Activated CD4-positive, alpha-beta T cell treated with anti-CD3 and anti-CD28 coated beads for 36 hours (primary cell): Measurements from ENCODE around the gene SPARC. TPM values are rescaled to one million over a fixed set of nuclear protein-coding genes. Genes with fewer than 3 reads are reported as not detected.
"Not testable (repeated sequence)": the region's sequence is repeated elsewhere in the genome, so short reads cannot be mapped to it uniquely, and the experiment has no call there.

Experiments used
- ATAC-seq: fragments of 200-7000 bp; cut with Tn5 transposase; one replicate; pipeline ENCODE4 v1.10.0; 2021; ENCODE audit warnings: mild to moderate bottlenecking, moderate library complexity
- CTCF ChIA-PET: fragments of 350-600 bp; sonication (Branson Sonifier 250); formaldehyde crosslinking; loops from one replicate; lab custom pipeline; 2021; ENCODE audit warnings: antibody characterized with exemption; lab: Charles Lee
- POLR2A ChIA-PET: fragments of 350-600 bp; sonication (Branson Sonifier 250); formaldehyde crosslinking; loops from one replicate; lab custom pipeline; 2021; ENCODE audit warnings: antibody characterized with exemption, inconsistent platforms; lab: Charles Lee
- DNase-seq: peaks from one replicate; pipeline ENCODE4 v3.0.0-alpha.2; 2020
- H3K27ac Mint-ChIP-seq: one replicate; pipeline ENCODE4 v1.8.0; 2021; ENCODE audit warnings: mixed read lengths
- H3K27me3 Mint-ChIP-seq: one replicate; pipeline ENCODE4 v1.8.0; 2021; ENCODE audit warnings: mixed read lengths
- H3K36me3 Mint-ChIP-seq: one replicate; pipeline ENCODE4 v1.8.0; 2021; ENCODE audit warnings: low read depth, mixed read lengths
- H3K4me1 Mint-ChIP-seq: one replicate; pipeline ENCODE4 v1.8.0; 2021; ENCODE audit warnings: mixed read lengths
- H3K4me3 Mint-ChIP-seq: one replicate; pipeline ENCODE4 v1.8.0; 2021; ENCODE audit warnings: mild to moderate bottlenecking, moderate library complexity, mixed read lengths
- H3K9me3 Mint-ChIP-seq: one replicate; pipeline ENCODE4 v1.8.0; 2021; ENCODE audit warnings: low read depth, mixed read lengths
- intact Hi-C, 2 experiments: fragments of 100-400 bp; cut with DNase I in 1 of 2; cut with micrococcal nuclease in 1 of 2; formaldehyde crosslinking; loops; one replicate each; pipeline versions ENCODE4 v1.14.2 to v1.15.1; 2022 to 2024; cut with DNase I, micrococcal nuclease
- total RNA-seq, 2 experiments: library from RNA; stranded (reverse); gene quantifications; one replicate each; pipeline ENCODE4 v1.2.3, GENCODE V29; 2021

SPARC gene
- total RNA-seq = under 1 TPM; 0.30 to 0.67 TPM

- H3K36me3 Mint-ChIP-seq = no peaks in the 10 kb centered on the region
- H3K4me1 Mint-ChIP-seq = peaks cover 13% of the 10 kb centered on the region
- H3K27ac Mint-ChIP-seq = no peak within 1 kb of the TSS
- H3K27me3 Mint-ChIP-seq = peaks cover 32% of the 10 kb centered on the region
- no peaks in the 10 kb centered on the region for H3K9me3 Mint-ChIP-seq
- ATAC-seq = peak; percentile 74
- CTCF ChIA-PET = interaction anchor here (1.2 to 1.3 kb wide), 2 partner anchors 25 to 245 kb away, joined by 3 to 4 read pairs; no protein-coding TSS in a partner anchor
- POLR2A ChIA-PET = no interaction called here
- intact Hi-C loops = no loop called here
- DNase-seq = peak; percentile 11
- H3K4me3 Mint-ChIP-seq = peak within 1 kb of the TSS; percentile 30
Measured at GRCh38 chr5:151686674-151687407, at the start of gene SPARC. TSS of gene SPARC (minus strand) at chr5:151686915. CDS start at chr5:151676188, 10,727 bp downstream.

- intact Hi-C loops = no loop called here
- ChIA-PET POLR2A (interaction anchor here (0.7 kb wide), 1 partner anchor 35 kb away, joined by 3 read pairs; no protein-coding TSS in a partner anchor), CTCF (interaction anchor here (2.8 kb wide), 1 partner anchor 77 kb away, joined by 9 read pairs; no protein-coding TSS in a partner anchor)
- H3K27me3 Mint-ChIP-seq = no peaks in the 10 kb centered on the region
- H3K36me3 Mint-ChIP-seq = peaks cover 6% of the 10 kb centered on the region
- ATAC-seq (no peak), DNase-seq (no peak)
- no peak overlapping the region for H3K27ac Mint-ChIP-seq
- H3K9me3 Mint-ChIP-seq = no peaks in the 10 kb centered on the region
- H3K4me1 Mint-ChIP-seq = peaks cover 6% of the 10 kb centered on the region
- H3K4me3 Mint-ChIP-seq = no peak overlapping the region
Measured at GRCh38 chr5:151735646-151736045, 48.9 kb upstream of the SPARC start.

- intact Hi-C loops = no loop called here
- CTCF ChIA-PET = no interaction called here
- no peaks in the 10 kb centered on the region for H3K27me3 Mint-ChIP-seq
Measured at GRCh38 chr5:151734064-151734408, 47.3 kb upstream of the SPARC start.

GRCh38 chr5:151733358-151734063, 46.8 kb upstream of the SPARC start:
- POLR2A ChIA-PET = no interaction called here
- CTCF ChIA-PET = interaction anchor here (0.7 kb wide), 1 partner anchor 36 kb away, joined by 3 read pairs; no protein-coding TSS in a partner anchor
- ATAC-seq = no peak
- Mint-ChIP-seq H3K4me1 (no peaks in the 10 kb centered on the region), H3K9me3 (peaks cover 4% of the 10 kb centered on the region), H3K36me3 (peaks cover 18% of the 10 kb centered on the region), H3K27me3 (no peaks in the 10 kb centered on the region), H3K4me3 (no peak overlapping the region), H3K27ac (no peak overlapping the region)
- DNase-seq = no peak
- intact Hi-C loops = no loop called here

More at GRCh38 chr5:151734064-151734408, 47.3 kb upstream of the SPARC start:
- H3K4me1 Mint-ChIP-seq = no peaks in the 10 kb centered on the region
- POLR2A ChIA-PET = no interaction called here
- ATAC-seq (no peak), DNase-seq (no peak)
- peaks cover 4% of the 10 kb centered on the region for H3K9me3 Mint-ChIP-seq
- H3K4me3 Mint-ChIP-seq = no peak overlapping the region
- H3K27ac Mint-ChIP-seq = no peak overlapping the region
- peaks cover 18% of the 10 kb centered on the region for H3K36me3 Mint-ChIP-seq

GRCh38 chr5:151730381-151730780, 43.7 kb upstream of the SPARC start:
- Mint-ChIP-seq H3K36me3 (peaks cover 18% of the 10 kb centered on the region), H3K27me3 (no peaks in the 10 kb centered on the region), H3K27ac (no peak overlapping the region), H3K4me3 (no peak overlapping the region), H3K4me1 (no peaks in the 10 kb centered on the region), H3K9me3 (peaks cover 4% of the 10 kb centered on the region)
- ChIA-PET CTCF (no interaction called here), POLR2A (no interaction called here)
- intact Hi-C loops = no loop called here
- DNase-seq = no peak
- no peak for ATAC-seq

- intact Hi-C loops, H3K4me1 Mint-ChIP-seq, DNase-seq, POLR2A ChIA-PET, H3K4me3 Mint-ChIP-seq, ATAC-seq, H3K9me3 Mint-ChIP-seq, H3K27me3 Mint-ChIP-seq, CTCF ChIA-PET, H3K27ac Mint-ChIP-seq: not testable (repeated sequence)
- H3K36me3 Mint-ChIP-seq = peaks cover 18% of the 10 kb centered on the region
Measured at GRCh38 chr5:151729597-151729996, 42.9 kb upstream of the SPARC start.

- ATAC-seq = no peak
- intact Hi-C loops = no loop called here
- no peak overlapping the region for H3K27ac Mint-ChIP-seq
- ChIA-PET CTCF (no interaction called here), POLR2A (no interaction called here)
- no peaks in the 10 kb centered on the region for H3K27me3 Mint-ChIP-seq
- no peaks in the 10 kb centered on the region for H3K9me3 Mint-ChIP-seq
- H3K4me1 Mint-ChIP-seq = peaks cover 11% of the 10 kb centered on the region
- peaks cover 2% of the 10 kb centered on the region for H3K36me3 Mint-ChIP-seq
- DNase-seq = no peak
- no peak overlapping the region for H3K4me3 Mint-ChIP-seq
Measured at GRCh38 chr5:151724360-151724759, 37.6 kb upstream of the SPARC start.

- no peak for ATAC-seq
- H3K27me3 Mint-ChIP-seq = no peaks in the 10 kb centered on the region
Measured at GRCh38 chr5:151722546-151722945, 35.8 kb upstream of the SPARC start.

GRCh38 chr5:151721812-151722391, 35.2 kb upstream of the SPARC start:
- H3K36me3 Mint-ChIP-seq = no peaks in the 10 kb centered on the region
- ChIA-PET CTCF (interaction anchor here (0.6 to 1.2 kb wide), 2 partner anchors 16 to 198 kb away, joined by 3 read pairs; no protein-coding TSS in a partner anchor), POLR2A (interaction anchor here (1.1 kb wide), 1 partner anchor 49 kb away, joined by 3 read pairs; the partner anchor contains the start of gene G3BP1)
- no peak for DNase-seq
- no peak overlapping the region for H3K27ac Mint-ChIP-seq
- H3K4me3 Mint-ChIP-seq = no peak overlapping the region
- no peak for ATAC-seq
- no peaks in the 10 kb centered on the region for H3K9me3 Mint-ChIP-seq
- H3K4me1 Mint-ChIP-seq = peaks cover 11% of the 10 kb centered on the region
- intact Hi-C loops = no loop called here
- H3K27me3 Mint-ChIP-seq = no peaks in the 10 kb centered on the region

More at GRCh38 chr5:151722546-151722945, 35.8 kb upstream of the SPARC start:
- Mint-ChIP-seq H3K27ac (no peak overlapping the region), H3K4me3 (no peak overlapping the region), H3K9me3 (no peaks in the 10 kb centered on the region), H3K36me3 (no peaks in the 10 kb centered on the region), H3K4me1 (peaks cover 11% of the 10 kb centered on the region)
- no peak for DNase-seq
- CTCF ChIA-PET = no interaction called here
- POLR2A ChIA-PET = no interaction called here
- intact Hi-C loops = no loop called here

- POLR2A ChIA-PET = interaction anchor here (1.1 kb wide), 1 partner anchor 50 kb away, joined by 3 read pairs; the partner anchor contains the start of gene G3BP1
- intact Hi-C loops = no loop called here
- Mint-ChIP-seq H3K4me1 (peaks cover 11% of the 10 kb centered on the region), H3K27ac (peak overlapping the region; percentile 20), H3K4me3 (no peak overlapping the region), H3K36me3 (no peaks in the 10 kb centered on the region), H3K9me3 (no peaks in the 10 kb centered on the region), H3K27me3 (no peaks in the 10 kb centered on the region)
- CTCF ChIA-PET = interaction anchor here (0.6 to 1.2 kb wide), 4 partner anchors 10 to 198 kb away, joined by 3 to 5 read pairs (median 3); no protein-coding TSS in a partner anchor
- peak; percentile 50 for DNase-seq
- peak; percentile 90 for ATAC-seq
Measured at GRCh38 chr5:151721087-151721646, 34.5 kb upstream of the SPARC start.

GRCh38 chr5:151720215-151720614, 33.5 kb upstream of the SPARC start:
- POLR2A ChIA-PET = no interaction called here
- Mint-ChIP-seq H3K36me3 (no peaks in the 10 kb centered on the region), H3K27ac (no peak overlapping the region), H3K27me3 (no peaks in the 10 kb centered on the region), H3K4me1 (peaks cover 11% of the 10 kb centered on the region), H3K9me3 (no peaks in the 10 kb centered on the region), H3K4me3 (no peak overlapping the region)
- CTCF ChIA-PET = interaction anchor here (1.0 to 1.1 kb wide), 3 partner anchors 9 to 62 kb away, joined by 3 to 6 read pairs (median 5); no protein-coding TSS in a partner anchor
- ATAC-seq (no peak), DNase-seq (no peak)
- intact Hi-C loops = no loop called here
